HG03064 (cell line): ENCODE measurements around the gene PITX2.

ENCODE experiments used
- ATAC-seq: cut with Tn5 transposase; IDR thresholded peaks from one replicate; pipeline ENCODE4 v1.9.1; 2021; ENCODE audit warnings: low read depth; ENCODE audit not compliant: unreplicated experiment

The PITX2 gene

GRCh38 chr4:110636680-110637407 lies 14.0 kb upstream of the PITX2 start:
- no peak for ATAC-seq

- no peak for ATAC-seq
Measured at GRCh38 chr4:110636171-110636679, 13.3 kb upstream of the PITX2 start.

- ATAC-seq: no peak
Measured at GRCh38 chr4:110635163-110635865, 12.4 kb upstream of the PITX2 start.

- no peak for ATAC-seq
Measured at GRCh38 chr4:110634350-110635162, 11.7 kb upstream of the PITX2 start.

- ATAC-seq: no peak
Measured at GRCh38 chr4:110633358-110634341, 10.8 kb upstream of the PITX2 start.

- no peak for ATAC-seq
Measured at GRCh38 chr4:110632506-110633357, 9.9 kb upstream of the PITX2 start.

- peak; percentile 96 for ATAC-seq
Measured at GRCh38 chr4:110631584-110632505, 9.0 kb upstream of the PITX2 start.

- no peak for ATAC-seq
Measured at GRCh38 chr4:110630688-110631402, 8.0 kb upstream of the PITX2 start.

- ATAC-seq: no peak
Measured at GRCh38 chr4:110629780-110630687, 7.2 kb upstream of the PITX2 start.

GRCh38 chr4:110629214-110629754 lies 6.4 kb upstream of the PITX2 start:
- ATAC-seq: no peak

GRCh38 chr4:110628663-110629213 lies 5.9 kb upstream of the PITX2 start:
- ATAC-seq: no peak

GRCh38 chr4:110627977-110628662 lies 5.2 kb upstream of the PITX2 start:
- ATAC-seq: no peak

GRCh38 chr4:110626532-110627153 lies 3.8 kb upstream of the PITX2 start:
- no peak for ATAC-seq

- no peak for ATAC-seq
Measured at GRCh38 chr4:110625576-110626257, 2.8 kb upstream of the PITX2 start.
